22Rv1 (cell line): ENCODE data around the gene MPRIP.

ENCODE experiments used
- CTCF ChIP-seq: fragments of 450-650 bp; IDR thresholded peaks from 2 replicates; pipeline ENCODE4 v1.5.1; 2017; ENCODE audit warnings: mild to moderate bottlenecking
- ZFX ChIP-seq: fragments of 450-650 bp; IDR thresholded peaks from 2 replicates; pipeline ENCODE4 v1.6.1; 2017; ENCODE audit warnings: antibody characterized with exemption, borderline replicate concordance

GRCh38 chr17:17182598-17183136 is 140.4 kb downstream of the MPRIP start:
- TF ChIP-seq CTCF (no peak), ZFX (no peak)
